GM12878 (cell line): ENCODE results near the gene B9D2. TPM values are rescaled to one million over a fixed set of nuclear protein-coding genes. Genes with fewer than 3 reads are reported as not detected.
"Not testable (repeated sequence)": the region's sequence is repeated elsewhere in the genome, so short reads cannot be mapped to it uniquely, and the experiment has no call there.

ENCODE experiments used
- ATAC-seq: fragments of 200-7000 bp; cut with Tn5 transposase; 3 replicates; pipeline ENCODE4 v1.9.1; 2020; ENCODE audit warnings: mild to moderate bottlenecking, moderate library complexity
- BruUV-seq: library from RNA; stranded (reverse); fragments of 400-500 nt; replicated peaks from 2 replicates; lab custom pipeline; 2021; lab: Mats Ljungman, UMichigan
- CTCF ChIA-PET: fragments of 300-600 bp; sonication (Branson Sonifier 250); formaldehyde crosslinking; extraction: SDS; loops from one replicate; lab custom pipeline; 2021; ENCODE audit warnings: inconsistent platforms; lab: Yijun Ruan, JAX
- POLR2A ChIA-PET: fragments of 350-600 bp; formaldehyde crosslinking; extraction: SDS; loops from one replicate; lab custom pipeline; 2021; ENCODE audit warnings: inconsistent platforms; lab: Charles Lee
- RAD21 ChIA-PET: fragments of 300-600 bp; sonication (Branson Sonifier 250); formaldehyde crosslinking; loops from one replicate; lab custom pipeline; 2023; ENCODE audit warnings: antibody characterized with exemption; ENCODE audit not compliant: unreplicated experiment; lab: Charles Lee
- SMC1A ChIA-PET: fragments of 300-600 bp; sonication (Branson Sonifier 250); formaldehyde crosslinking; loops from one replicate; lab custom pipeline; 2023; ENCODE audit not compliant: unreplicated experiment, uncharacterized antibody; lab: Charles Lee
- DNase-seq: peaks from one replicate; pipeline ENCODE4 v3.0.0-alpha.2; 2011; ENCODE audit warnings: low read depth, low spot score
- FAIRE-seq: peaks from 3 replicates; lab custom pipeline; 2011; peaks lifted over from hg19 to GRCh38; lab: Jason Lieb, UNC
- H2AFZ ChIP-seq: 2 replicates; pipeline ENCODE4 v1.6.0; 2011; ENCODE audit warnings: low read depth, low read length, control low read depth; ENCODE audit not compliant: control insufficient read depth
- H3K27ac ChIP-seq: 2 replicates; pipeline ENCODE4 v1.5.1; 2011; ENCODE audit warnings: control low read depth; ENCODE audit not compliant: control insufficient read depth, insufficient read depth
- H3K27me3 ChIP-seq, 2 experiments: replicated peaks in 1 of 2; 2 replicates each; pipeline versions ENCODE4 v1.6.0 to v1.6.1; 2011; ENCODE audit warnings: low read length in 1 of 2; ENCODE audit not compliant: control insufficient read depth in 2 of 2, insufficient read depth in 2 of 2
- H3K36me3 ChIP-seq, 2 experiments: 2 replicates each; pipeline ENCODE4 v1.5.1; 2011; ENCODE audit warnings: low read length in 1 of 2; ENCODE audit not compliant: control insufficient read depth in 2 of 2, insufficient read depth in 2 of 2
- H3K4me1 ChIP-seq: 2 replicates; pipeline ENCODE4 v1.6.1; 2011; ENCODE audit warnings: mild to moderate bottlenecking, low read length, moderate library complexity, mixed read lengths; ENCODE audit not compliant: control insufficient read depth, insufficient read depth
- H3K4me2 ChIP-seq: 2 replicates; pipeline ENCODE4 v1.6.0; 2011; ENCODE audit warnings: control low read depth; ENCODE audit not compliant: control insufficient read depth, insufficient read depth
- H3K4me3 ChIP-seq: fragments of 200-600 bp; sonication (generic); 2 replicates; pipeline ENCODE4 v1.5.1; 2016
- H3K79me2 ChIP-seq: 2 replicates; pipeline ENCODE4 v1.6.0; 2011; ENCODE audit warnings: low read length; ENCODE audit not compliant: control insufficient read depth, insufficient read depth
- H3K9ac ChIP-seq: 2 replicates; pipeline ENCODE4 v1.8.0; 2011; ENCODE audit warnings: low read length, control low read depth, mixed read lengths; ENCODE audit not compliant: control insufficient read depth, insufficient read depth
- H3K9me3 ChIP-seq: replicated peaks from 3 replicates; pipeline ENCODE4 v1.5.1; 2011; ENCODE audit warnings: mild to moderate bottlenecking, low read length; ENCODE audit not compliant: control insufficient read depth, insufficient read depth
- H4K20me1 ChIP-seq: 2 replicates; pipeline ENCODE4 v1.6.0; 2011; ENCODE audit not compliant: control insufficient read depth, insufficient read depth
- EZH2 ChIP-seq: IDR thresholded peaks from 2 replicates; pipeline ENCODE4 v1.6.1; 2012; ENCODE audit warnings: low read depth, mild to moderate bottlenecking, control low read depth, inconsistent platforms, low read length, borderline replicate concordance; ENCODE audit not compliant: control insufficient read depth
- WGBS: methylation state at CpG from one replicate; pipeline ENCODE4 v1.1.6; 2016; ENCODE audit warnings: low lambda C conversion rate; ENCODE audit not compliant: insufficient replicate concordance, insufficient coverage; ENCODE audit errors: missing lambda C conversion rate; 5-methylcytosine and 5-hydroxymethylcytosine counted together
- in situ Hi-C: fragments of 300-500 bp; cut with MboI; formaldehyde crosslinking; loops from 9 replicates; pipeline ENCODE4 v1.14.3; 2018; ENCODE audit warnings: mixed read lengths
- intact Hi-C: fragments of 100-400 bp; cut with micrococcal nuclease; formaldehyde crosslinking; loops from one replicate; pipeline ENCODE4 v1.14.2; 2022; ENCODE audit not compliant: unreplicated experiment
- polyA plus RNA-seq, 11 experiments: library from polyadenylated mRNA; depleted of rRNA in 4 of 11; unstranded in 6 of 11; stranded (reverse) in 5 of 11; fragments of >200 nt; fragmentation: Nextera tagmentation in 4 of 11; fragmentation: Illumina TruSeq in 1 of 11; extraction: Ambion mirVana in 4 of 11; extraction: Trizol in 1 of 11; gene quantifications; 1 replicate in 1 of 11; 2 replicates in 10 of 11; pipeline versions ENCODE4 v1.2.1 to v1.2.3, GENCODE V29; 2011 to 2016; ENCODE audit warnings: inconsistent platforms in 2 of 11, missing spikeins in 2 of 11, low read depth in 1 of 11
- total RNA-seq, 4 experiments: library from RNA; depleted of rRNA in 3 of 4; stranded (reverse); fragments of >200 nt in 3 of 4; fragmentation: Illumina TruSeq in 1 of 4; extraction: Trizol in 1 of 4; gene quantifications; 2 replicates each; pipeline versions ENCODE4 v1.2.1 to v1.2.3, GENCODE V29; 2013 to 2021
- TF ChIP-seq, protein P1 (sequence below): fragments of 450-650 bp; formaldehyde crosslinking; IDR thresholded peaks from 2 replicates; pipeline ENCODE4 v1.5.0; 2022; ENCODE audit warnings: mild to moderate bottlenecking, missing genetic modification characterization

The B9D2 gene
- total and polyA plus RNA-seq, 10 of the 15 experiments (the other 5 are each of a cell fraction or from before 2014, with no cell fraction given), result 2.4 to 12.4 (median 5.0) TPM

DNA sequence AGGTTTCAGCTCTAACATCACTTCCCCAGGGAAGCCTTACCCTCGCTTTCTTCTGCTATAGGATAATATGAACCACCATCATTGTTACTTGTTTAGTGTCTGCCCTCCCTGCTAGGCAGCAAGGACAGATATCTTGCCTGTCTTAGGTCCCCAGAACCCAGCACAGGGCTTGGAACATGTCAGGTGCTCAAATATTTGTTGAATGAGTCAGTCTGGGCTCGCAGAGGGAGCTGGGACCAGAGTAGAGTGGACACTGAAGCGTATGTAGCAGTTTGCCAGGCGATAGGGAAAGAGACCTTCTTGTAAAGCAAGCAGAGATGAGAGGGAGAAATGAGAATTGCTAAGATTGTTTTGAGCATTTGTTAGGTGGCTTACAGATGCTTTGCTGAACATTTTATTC, 45.3 kb upstream of the B9D2 start (continued):
- TF ChIP-seq, protein P1, sequence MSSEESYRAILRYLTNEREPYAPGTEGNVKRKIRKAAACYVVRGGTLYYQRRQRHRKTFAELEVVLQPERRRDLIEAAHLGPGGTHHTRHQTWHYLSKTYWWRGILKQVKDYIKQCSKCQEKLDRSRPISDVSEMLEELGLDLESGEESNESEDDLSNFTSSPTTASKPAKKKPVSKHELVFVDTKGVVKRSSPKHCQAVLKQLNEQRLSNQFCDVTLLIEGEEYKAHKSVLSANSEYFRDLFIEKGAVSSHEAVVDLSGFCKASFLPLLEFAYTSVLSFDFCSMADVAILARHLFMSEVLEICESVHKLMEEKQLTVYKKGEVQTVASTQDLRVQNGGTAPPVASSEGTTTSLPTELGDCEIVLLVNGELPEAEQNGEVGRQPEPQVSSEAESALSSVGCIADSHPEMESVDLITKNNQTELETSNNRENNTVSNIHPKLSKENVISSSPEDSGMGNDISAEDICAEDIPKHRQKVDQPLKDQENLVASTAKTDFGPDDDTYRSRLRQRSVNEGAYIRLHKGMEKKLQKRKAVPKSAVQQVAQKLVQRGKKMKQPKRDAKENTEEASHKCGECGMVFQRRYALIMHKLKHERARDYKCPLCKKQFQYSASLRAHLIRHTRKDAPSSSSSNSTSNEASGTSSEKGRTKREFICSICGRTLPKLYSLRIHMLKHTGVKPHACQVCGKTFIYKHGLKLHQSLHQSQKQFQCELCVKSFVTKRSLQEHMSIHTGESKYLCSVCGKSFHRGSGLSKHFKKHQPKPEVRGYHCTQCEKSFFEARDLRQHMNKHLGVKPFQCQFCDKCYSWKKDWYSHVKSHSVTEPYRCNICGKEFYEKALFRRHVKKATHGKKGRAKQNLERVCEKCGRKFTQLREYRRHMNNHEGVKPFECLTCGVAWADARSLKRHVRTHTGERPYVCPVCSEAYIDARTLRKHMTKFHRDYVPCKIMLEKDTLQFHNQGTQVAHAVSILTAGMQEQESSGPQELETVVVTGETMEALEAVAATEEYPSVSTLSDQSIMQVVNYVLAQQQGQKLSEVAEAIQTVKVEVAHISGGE (CRISPR knock-in tag), result no peak
- TF ChIP-seq EZH2, result no peak
- TF ChIP-seq, all 136 proteins: peak for 0

DNA sequence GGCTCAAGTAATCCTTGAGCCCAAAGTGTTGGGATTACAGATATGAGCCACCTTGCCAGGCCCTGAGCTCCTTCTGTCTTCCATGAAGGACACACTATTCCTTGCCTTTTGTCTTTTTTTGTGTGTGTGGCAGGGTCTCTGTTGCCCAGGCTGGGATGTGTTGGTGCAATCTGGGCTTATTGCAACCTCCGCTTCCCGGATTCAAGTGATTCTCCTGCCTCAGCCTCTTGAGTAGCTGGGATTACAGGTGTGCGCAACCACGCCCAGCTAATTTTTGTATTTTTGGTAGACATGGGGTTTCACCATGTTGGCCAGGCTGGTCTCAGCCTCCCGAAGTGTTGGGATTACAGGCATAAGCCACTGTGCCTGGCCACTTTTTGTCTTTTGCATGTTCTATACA, 44.9 kb upstream of the B9D2 start:
- ATAC-seq, H4K20me1 ChIP-seq, H3K4me3 ChIP-seq, in situ Hi-C loops, FAIRE-seq, H3K79me2 ChIP-seq, H3K9me3 ChIP-seq, H3K36me3 ChIP-seq, H3K9ac ChIP-seq, H2AFZ ChIP-seq, intact Hi-C loops, H3K27me3 ChIP-seq, DNase-seq, BruUV-seq: not testable (repeated sequence)
- ChIA-PET CTCF (interaction anchor here (0.6 to 1.5 kb wide), 6 partner anchors 10 to 697 kb away, joined by 3 to 7 read pairs (median 4); partner anchors contain the start of gene DMAC2), RAD21 (interaction anchor here (0.6 to 1.3 kb wide), 5 partner anchors 23 to 140 kb away, joined by 3 to 4 read pairs (median 3); partner anchors contain the start of gene B9D2), SMC1A (interaction anchor here (0.8 to 1.9 kb wide), 5 partner anchors 10 to 40 kb away, joined by 3 to 6 read pairs (median 5); partner anchors contain the start of gene DMAC2), POLR2A (interaction anchor here (0.8 to 1.4 kb wide), 3 partner anchors 10 to 31 kb away, joined by 3 to 4 read pairs (median 3); no protein-coding TSS in a partner anchor)
- 74% methylated on average over 5 of the region's 5 CpGs for WGBS
- Histone ChIP-seq H3K4me2 (peak overlapping the region; percentile 71; the same call in 1 of the 2 replicates), H3K4me1 (peaks cover 18% of the 10 kb centered on the region), H3K27ac (peak overlapping the region; percentile 85)
